ENCODE results near the gene FGL2. TPM values are rescaled to one million over a fixed set of nuclear protein-coding genes. Genes with fewer than 3 reads are reported as not detected.

Gene FGL2
- total and polyA plus RNA-seq, 2 of the 4 experiments (the other 2 are of a cell fraction), result 0.32 to 1.3 TPM

DNA sequence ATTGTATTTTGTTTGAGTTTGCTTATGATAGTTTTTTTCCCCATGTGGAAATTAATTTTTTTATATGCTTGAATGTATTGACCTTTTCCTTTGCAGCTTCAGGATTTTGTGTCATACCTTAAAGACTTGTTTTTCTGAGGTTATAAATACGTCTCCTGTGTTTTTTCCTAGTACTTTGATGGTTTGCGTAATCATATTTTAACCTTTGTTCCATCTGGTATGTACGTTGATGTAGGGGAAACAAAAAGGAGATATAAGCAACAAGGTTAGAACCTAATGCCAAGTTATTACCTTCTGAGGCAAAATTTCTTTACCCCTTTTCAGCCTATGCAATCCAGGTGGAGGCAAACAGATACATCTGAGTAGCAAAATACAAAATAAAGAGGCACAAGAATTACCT lies 17.9 kb downstream of the FGL2 start:
- no TSS peak for BruUV-seq (replicated peaks)
- in situ Hi-C loops (cut with MboI; ENCODE audit: low sequenced_read_pairs), result no loop called here
- dilution Hi-C loops (cut with HindIII; ENCODE audit: low sequenced_read_pairs, unreplicated experiment), result no loop called here

More for the DNA sequence above, 17.9 kb downstream of the FGL2 start:
- Histone ChIP-seq H3K9me1 (ENCODE audit: insufficient read depth, low read length) (peaks cover 2% of the 10 kb centered on the region; the same call in 1 of the 2 replicates), H3K4me3 (ENCODE audit: insufficient read depth, low read depth, low read length) (no peak overlapping the region), H3K36me3 (ENCODE audit: control insufficient read depth, insufficient read depth, low read length) (no peaks in the 10 kb centered on the region), H3K56ac (ENCODE audit: extremely low read depth, insufficient read depth, low read length) (no peak overlapping the region), H3K79me1 (ENCODE audit: low read depth in 1 of 2, low read length in 2 of 2) (no peaks in the 10 kb centered on the region), H2BK5ac (ENCODE audit: low read depth, low read length, poor library complexity, severe bottlenecking) (no peak overlapping the region), H2BK15ac (ENCODE audit: low read depth, low read length) (no peak overlapping the region), H2AK9ac (replicated peaks; ENCODE audit: low read depth, low read length, poor library complexity) (no peak overlapping the region), H2AK5ac (ENCODE audit: low read depth, low read length) (no peak overlapping the region), H3K4me1 (ENCODE audit: control insufficient read depth, insufficient read depth, low read length) (peaks cover 4% of the 10 kb centered on the region), H2AFZ (replicated peaks; ENCODE audit: low read length, poor library complexity) (no peak overlapping the region), H3K14ac (replicated peaks; ENCODE audit: low read depth, low read length) (no peak overlapping the region), H4K5ac (ENCODE audit: low read depth, low read length) (no peak overlapping the region), H2BK20ac (ENCODE audit: low read depth, low read length) (no peak overlapping the region), H4K8ac (ENCODE audit: low read depth in 2 of 2, low read length in 2 of 2) (no peak overlapping the region), H3K23ac (ENCODE audit: low read depth, low read length) (no peak overlapping the region), H3K4ac (ENCODE audit: low read depth, low read length) (no peak overlapping the region), H3K9ac (ENCODE audit: low read depth, low read length) (no peak overlapping the region), H4K91ac (ENCODE audit: insufficient read depth, low read depth, low read length) (no peak overlapping the region), H3K4me2 (ENCODE audit: low read depth, low read length) (no peak overlapping the region), H4K20me1 (ENCODE audit: insufficient read depth, low read length) (no peaks in the 10 kb centered on the region), H3K9me3 (ENCODE audit: control insufficient read depth, insufficient read depth, low read length) (no peaks in the 10 kb centered on the region), H2BK120ac (ENCODE audit: low read depth, low read length) (no peak overlapping the region), H3K18ac (ENCODE audit: low read depth, low read length) (no peak overlapping the region), H3K27me3 (ENCODE audit: control insufficient read depth, insufficient read depth, low read length) (no peaks in the 10 kb centered on the region), H3K27ac (ENCODE audit: insufficient read depth, low read length) (no peak overlapping the region)
- no CpG with 5 or more reads among the region's 3 CpGs for WGBS, 2 experiments (ENCODE audit: extremely low coverage in 2 of 2, insufficient read length in 1 of 2)
- CTCF ChIA-PET, result no interaction called here
- ATAC-seq (ENCODE audit: low read depth) (no peak), DNase-seq (no peak)
- POLR2A ChIA-PET (ENCODE audit: unreplicated experiment), result no interaction called here
- intact Hi-C loops (cut with micrococcal nuclease), result no loop called here
- TF ChIP-seq ELK1 (IDR thresholded peaks at IDR 0.05; ENCODE audit: borderline replicate concordance, low read depth, low read length) (no peak), RFX5 (IDR thresholded peaks at IDR 0.05; ENCODE audit: low read depth, low read length) (no peak), MAZ (IDR thresholded peaks at IDR 0.05; ENCODE audit: borderline replicate concordance, low read depth, low read length) (no peak), POLR2A (IDR thresholded peaks at IDR 0.05; ENCODE audit: low read depth, low read length) (no peak), CHD1 (IDR thresholded peaks at IDR 0.05; ENCODE audit: low read depth, low read length) (no peak), BHLHE40 (IDR thresholded peaks at IDR 0.05; ENCODE audit: low read depth, low read length) (no peak), NFE2L2 (IDR thresholded peaks at IDR 0.05; ENCODE audit: low read depth, low read length) (no peak), RCOR1 (IDR thresholded peaks at IDR 0.05; ENCODE audit: insufficient replicate concordance, low read length) (no peak), FOS (IDR thresholded peaks at IDR 0.05; ENCODE audit: low read depth, low read length) (no peak), RAD21 (IDR thresholded peaks at IDR 0.05; ENCODE audit: low read length) (no peak), SMC3 (IDR thresholded peaks at IDR 0.05; ENCODE audit: low read depth, low read length) (no peak), MXI1 (IDR thresholded peaks at IDR 0.05; ENCODE audit: borderline replicate concordance, low read depth, low read length) (no peak), CEBPB (IDR thresholded peaks at IDR 0.05; ENCODE audit: low read depth, low read length) (no peak), MAFK (IDR thresholded peaks at IDR 0.05; ENCODE audit: low read depth, low read length) (no peak)
- TF ChIP-seq, protein P1, sequence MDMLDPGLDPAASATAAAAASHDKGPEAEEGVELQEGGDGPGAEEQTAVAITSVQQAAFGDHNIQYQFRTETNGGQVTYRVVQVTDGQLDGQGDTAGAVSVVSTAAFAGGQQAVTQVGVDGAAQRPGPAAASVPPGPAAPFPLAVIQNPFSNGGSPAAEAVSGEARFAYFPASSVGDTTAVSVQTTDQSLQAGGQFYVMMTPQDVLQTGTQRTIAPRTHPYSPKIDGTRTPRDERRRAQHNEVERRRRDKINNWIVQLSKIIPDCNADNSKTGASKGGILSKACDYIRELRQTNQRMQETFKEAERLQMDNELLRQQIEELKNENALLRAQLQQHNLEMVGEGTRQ (IDR thresholded peaks at IDR 0.05; ENCODE audit: low read depth, low read length), result no peak
- TF ChIP-seq, protein P2, sequence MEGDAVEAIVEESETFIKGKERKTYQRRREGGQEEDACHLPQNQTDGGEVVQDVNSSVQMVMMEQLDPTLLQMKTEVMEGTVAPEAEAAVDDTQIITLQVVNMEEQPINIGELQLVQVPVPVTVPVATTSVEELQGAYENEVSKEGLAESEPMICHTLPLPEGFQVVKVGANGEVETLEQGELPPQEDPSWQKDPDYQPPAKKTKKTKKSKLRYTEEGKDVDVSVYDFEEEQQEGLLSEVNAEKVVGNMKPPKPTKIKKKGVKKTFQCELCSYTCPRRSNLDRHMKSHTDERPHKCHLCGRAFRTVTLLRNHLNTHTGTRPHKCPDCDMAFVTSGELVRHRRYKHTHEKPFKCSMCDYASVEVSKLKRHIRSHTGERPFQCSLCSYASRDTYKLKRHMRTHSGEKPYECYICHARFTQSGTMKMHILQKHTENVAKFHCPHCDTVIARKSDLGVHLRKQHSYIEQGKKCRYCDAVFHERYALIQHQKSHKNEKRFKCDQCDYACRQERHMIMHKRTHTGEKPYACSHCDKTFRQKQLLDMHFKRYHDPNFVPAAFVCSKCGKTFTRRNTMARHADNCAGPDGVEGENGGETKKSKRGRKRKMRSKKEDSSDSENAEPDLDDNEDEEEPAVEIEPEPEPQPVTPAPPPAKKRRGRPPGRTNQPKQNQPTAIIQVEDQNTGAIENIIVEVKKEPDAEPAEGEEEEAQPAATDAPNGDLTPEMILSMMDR (conservative IDR thresholded peaks at IDR 0.05; ENCODE audit: low read depth, low read length), result no peak

Measured in IMR-90 (cell line).